GM21786 (cell line): Measurements from ENCODE around the gene SAP130.

ENCODE experiments used
- ATAC-seq: cut with Tn5 transposase; IDR thresholded peaks from one replicate; pipeline ENCODE4 v1.9.1; 2021; ENCODE audit not compliant: unreplicated experiment

SAP130 gene

GRCh38 chr2:128026448-128027277, 1.2 kb downstream of the SAP130 start:
- ATAC-seq = peak; percentile 0

- no peak for ATAC-seq
These were observed 3.0 kb downstream of the SAP130 start for GRCh38 chr2:128024816-128025215.

GRCh38 chr2:128017561-128017960, 10.3 kb downstream of the SAP130 start:
- no peak for ATAC-seq

DNA sequence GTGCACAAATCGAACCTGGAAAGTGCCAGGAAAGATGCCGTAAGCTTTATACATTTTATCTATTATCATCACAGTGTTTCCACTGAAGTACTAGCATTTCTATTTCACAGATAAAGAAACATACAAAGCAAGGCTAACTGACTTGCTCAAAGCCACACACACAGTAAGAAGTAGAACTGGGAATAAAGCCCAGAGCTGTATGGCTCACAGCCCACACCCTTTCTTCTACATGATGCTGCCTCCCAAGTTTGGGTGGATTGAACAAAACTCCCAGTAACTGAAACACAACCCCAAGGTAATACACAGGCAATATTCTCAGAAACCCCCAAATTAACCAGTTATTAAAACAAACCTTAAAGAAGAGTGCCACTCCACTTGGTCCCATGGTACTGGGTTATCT, 11.2 kb downstream of the SAP130 start:
- ATAC-seq = no peak

- no peak for ATAC-seq
These were observed 15.2 kb downstream of the SAP130 start for GRCh38 chr2:128012698-128013097.

DNA sequence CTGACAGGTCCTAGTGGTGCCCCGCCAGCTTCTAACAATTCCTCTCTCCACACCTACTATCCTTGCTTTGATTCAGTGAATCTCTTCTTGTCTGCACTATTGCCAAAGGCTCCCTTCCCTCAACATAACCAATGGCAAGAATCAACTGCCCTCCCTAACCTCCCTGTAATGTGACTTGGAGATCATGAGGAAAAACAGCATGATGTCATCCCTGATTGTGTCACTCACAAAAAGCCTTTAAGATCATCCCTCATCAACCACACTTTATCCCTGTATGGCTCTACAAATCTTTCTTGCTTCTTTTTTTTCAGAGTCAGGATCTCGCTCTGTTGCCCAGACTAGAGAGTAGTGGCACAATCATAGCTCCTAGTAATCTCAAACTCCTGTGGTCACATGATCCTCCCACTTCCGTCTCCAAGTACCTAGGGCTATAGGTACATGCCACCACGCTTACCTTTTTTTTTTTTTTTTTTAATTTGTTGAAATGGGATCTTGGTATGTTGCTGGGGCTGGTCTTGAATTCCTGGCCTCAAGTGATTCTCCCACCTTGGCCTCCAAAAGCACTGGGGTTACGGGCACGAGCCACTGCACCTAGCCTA, 19.7 kb downstream of the SAP130 start:
- ATAC-seq = no peak

DNA sequence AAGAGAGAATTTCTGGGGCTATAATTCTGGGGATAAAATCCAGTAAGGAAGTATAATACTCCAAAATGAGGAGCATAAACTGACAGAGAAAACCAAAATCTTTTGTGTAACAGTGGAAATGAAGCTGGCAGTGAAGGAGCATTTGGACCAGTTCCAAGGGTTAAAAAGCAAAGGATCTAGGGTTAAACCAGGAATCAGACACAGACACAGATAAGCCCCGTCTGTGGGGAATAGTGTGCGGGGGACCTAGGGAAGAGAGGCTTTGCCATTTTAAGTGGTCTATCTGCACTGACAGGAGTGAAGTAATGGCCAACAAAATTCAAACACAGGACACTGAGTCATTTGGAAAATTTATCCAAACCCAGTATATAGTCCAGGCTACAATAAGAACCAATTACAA, 23.4 kb downstream of the SAP130 start:
- no peak for ATAC-seq

DNA sequence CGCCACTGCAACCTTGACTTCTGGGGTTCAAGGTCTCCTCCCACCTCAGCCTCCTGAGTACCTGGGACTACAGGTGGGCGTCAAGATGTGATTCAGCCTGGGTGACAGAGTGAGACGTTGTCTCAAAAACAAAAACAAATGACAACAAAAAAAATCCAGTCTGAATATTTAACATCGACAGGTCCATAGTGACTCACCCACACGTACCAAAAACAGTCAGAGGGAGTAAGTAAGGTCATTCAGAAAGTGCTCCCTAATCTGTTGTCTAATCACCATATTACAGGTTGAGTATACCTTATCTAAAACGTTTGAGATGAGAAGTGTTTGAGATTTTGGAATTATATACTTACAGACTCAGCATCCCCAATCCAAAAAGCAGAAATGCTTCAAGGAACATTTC, 24.4 kb downstream of the SAP130 start:
- no peak for ATAC-seq

- ATAC-seq = no peak
These were observed 31.7 kb downstream of the SAP130 start for GRCh38 chr2:127996160-127996559.

- no peak for ATAC-seq
These were observed 32.1 kb downstream of the SAP130 start for GRCh38 chr2:127995725-127996124.

- no peak for ATAC-seq
These were observed 34.2 kb downstream of the SAP130 start for GRCh38 chr2:127993659-127994058.

DNA sequence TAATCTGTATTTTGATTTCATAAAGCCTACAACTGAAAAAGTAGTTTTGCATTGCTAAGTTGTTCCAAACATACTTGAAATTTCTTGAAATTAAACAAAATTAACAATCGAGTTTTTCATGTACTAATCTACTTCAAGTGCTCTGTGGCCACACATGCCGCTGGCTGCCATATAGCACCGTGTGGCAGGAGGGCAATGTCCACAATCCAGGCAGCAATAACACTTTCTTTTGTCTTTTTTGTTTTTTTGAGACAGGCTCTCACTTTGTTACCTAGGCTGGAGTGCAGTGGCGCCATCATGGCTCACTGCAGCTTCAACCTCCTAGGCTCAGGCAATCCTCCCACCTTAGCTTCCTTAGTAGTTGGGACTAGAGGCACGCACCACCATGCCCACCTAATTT, 36.1 kb downstream of the SAP130 start:
- ATAC-seq = no peak

GRCh38 chr2:127986548-127987079, 41.2 kb downstream of the SAP130 start:
- no peak for ATAC-seq

DNA sequence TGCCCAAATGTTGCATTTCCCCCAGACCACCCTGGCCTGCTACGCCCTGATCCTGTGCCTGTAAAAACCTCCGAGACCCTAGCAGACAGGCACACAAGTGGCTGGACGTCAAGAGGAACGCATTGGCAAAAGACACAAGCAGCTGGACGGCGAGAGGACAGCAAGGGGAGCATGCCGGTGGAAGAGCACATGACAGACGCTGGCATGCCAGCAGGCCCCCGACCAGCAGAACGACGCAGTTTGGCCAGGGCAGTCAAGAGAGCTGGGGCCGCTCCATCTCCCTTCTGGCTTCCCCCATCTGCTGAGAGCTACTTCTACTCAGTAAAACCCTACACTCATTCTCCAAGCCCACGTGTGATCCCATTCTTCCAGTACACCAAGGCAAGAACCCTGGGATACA, 42.1 kb downstream of the SAP130 start:
- no peak for ATAC-seq

DNA sequence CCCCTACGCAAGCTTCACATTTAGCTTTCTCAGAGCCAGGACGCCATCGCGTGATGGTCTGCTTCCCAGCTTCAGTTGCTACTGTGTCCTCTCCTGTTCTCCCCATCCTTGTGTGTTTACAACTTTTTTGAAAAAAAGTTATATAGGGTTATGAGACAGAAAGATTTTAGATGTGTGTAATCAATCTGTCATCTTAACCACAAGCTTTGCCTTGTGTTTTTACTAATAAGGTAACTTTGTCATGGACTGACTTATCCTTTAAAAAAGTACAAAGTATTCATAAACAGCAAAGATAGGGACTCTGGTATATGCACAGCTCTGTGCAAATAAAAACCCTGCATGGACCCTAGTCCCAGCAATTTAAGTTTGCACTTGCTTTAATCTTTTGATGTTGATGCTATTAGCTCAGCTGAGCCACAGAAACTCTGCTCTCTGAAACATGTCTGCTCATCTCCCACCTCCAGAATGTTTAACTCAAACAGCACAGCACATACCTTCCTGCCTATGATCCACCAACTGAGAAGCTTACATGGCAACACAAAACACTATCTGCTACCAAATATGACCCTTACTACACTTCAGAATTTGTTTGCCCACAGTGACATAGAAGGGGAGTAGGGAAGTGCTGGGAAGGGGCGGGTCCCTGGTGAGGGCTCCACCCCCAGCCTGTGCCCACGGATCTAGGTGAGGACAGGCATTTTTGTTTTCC, 42.7 kb downstream of the SAP130 start:
- no peak for ATAC-seq

- ATAC-seq = no peak
These were observed 43.3 kb downstream of the SAP130 start for GRCh38 chr2:127984551-127984950.

DNA sequence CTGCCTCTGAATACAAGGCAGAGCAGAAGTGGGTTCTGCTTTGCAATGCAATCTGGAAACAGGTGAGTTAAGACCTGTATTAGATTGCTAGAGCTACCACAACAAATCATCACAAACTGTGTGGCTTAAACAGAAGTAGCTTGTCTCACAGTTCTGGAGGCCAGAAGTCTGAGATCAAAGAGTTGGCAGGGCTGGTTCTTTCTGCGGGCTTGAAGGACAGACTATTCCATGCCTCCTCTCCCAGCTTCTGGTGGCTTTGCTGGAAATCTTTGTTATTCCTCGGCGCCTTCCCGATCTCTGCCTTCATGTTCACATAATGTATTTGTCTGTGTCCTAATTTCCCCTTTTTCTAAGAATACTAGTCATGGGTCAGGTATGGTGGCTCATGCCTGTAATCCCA, 58.4 kb downstream of the SAP130 start:
- ATAC-seq = no peak

DNA sequence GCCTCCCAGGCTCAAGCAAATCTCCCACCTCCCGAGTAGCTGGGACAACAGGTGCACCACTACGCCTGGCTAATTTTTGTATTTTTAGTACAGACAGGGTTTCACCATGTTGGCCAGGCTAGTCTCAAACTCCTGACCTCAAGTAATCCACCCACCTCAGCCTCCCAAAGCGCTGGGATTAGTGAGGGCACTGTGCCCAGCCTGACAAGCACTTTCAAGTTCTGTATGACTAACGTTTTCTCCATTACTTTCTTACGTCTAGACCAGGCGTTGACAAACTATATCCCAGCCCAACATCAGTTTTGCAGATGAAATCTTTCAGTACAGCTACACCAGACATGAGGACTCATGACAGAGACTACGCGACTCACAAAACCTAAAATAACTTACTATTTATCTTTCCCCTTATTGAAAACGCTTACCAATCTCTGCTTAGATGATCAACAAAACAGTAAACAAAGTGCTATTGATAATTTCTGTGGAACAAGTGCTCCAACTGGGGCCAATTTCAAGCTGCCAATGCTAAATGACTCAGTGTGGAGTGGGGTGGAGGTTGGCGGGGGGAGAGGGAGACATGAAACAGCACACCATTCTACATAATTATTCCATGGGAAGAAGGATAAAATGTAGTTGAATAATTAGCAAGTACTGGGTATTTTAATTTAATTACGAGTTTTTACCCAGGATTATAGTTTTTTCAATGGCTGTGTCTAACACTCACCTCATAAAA, 59.1 kb downstream of the SAP130 start:
- ATAC-seq = no peak

GRCh38 chr2:127961729-127962128, 66.1 kb downstream of the SAP130 start:
- ATAC-seq = no peak

GRCh38 chr2:127957240-127957639, 70.6 kb downstream of the SAP130 start:
- ATAC-seq = no peak

DNA sequence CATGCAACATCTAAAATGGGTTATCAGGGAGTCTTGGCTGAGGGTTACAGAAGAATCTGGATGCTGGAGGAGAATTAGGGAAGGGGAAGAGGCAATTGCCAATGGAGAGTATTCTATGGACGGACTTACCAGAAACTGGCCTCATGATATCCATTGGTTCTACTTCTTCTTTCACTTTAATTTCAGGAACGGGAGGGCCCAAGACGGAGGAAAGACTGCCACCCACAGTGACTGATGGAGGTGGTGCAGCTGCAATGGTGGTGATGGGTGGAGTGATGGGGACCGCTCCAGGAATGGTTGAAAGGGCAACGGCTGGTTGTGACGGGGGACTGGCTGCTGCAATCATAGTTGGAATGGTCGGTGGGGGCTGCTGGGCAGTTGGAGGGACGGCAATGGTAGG, 73.0 kb downstream of the SAP130 start:
- no peak for ATAC-seq
